HepG2 (cell line): ENCODE data around the gene KAZALD1. TPM values are rescaled to one million over a fixed set of nuclear protein-coding genes. Genes with fewer than 3 reads are reported as not detected.

Source experiments
- FIP1L1 ChIP-seq: fragments of 200-400 bp; formaldehyde crosslinking; IDR thresholded peaks from 2 replicates; pipeline ENCODE4 v1.6.1; 2018; ENCODE audit warnings: low read depth, mild to moderate bottlenecking, low read length, moderate library complexity, borderline replicate concordance; ENCODE audit not compliant: insufficient read depth
- HNF4G ChIP-seq, 2 experiments: sonication (generic) in 1 of 2; formaldehyde crosslinking in 1 of 2; IDR thresholded peaks; 2 replicates each; pipeline versions ENCODE4 v1.4.0 to v1.6.1; 2011 to 2020; ENCODE audit warnings: borderline replicate concordance in 2 of 2, low read depth in 2 of 2, mild to moderate bottlenecking in 2 of 2, low read length in 1 of 2, missing genetic modification reagents in 1 of 2, moderate library complexity in 1 of 2
- HNRNPL ChIP-seq: fragments of 200-400 bp; formaldehyde crosslinking; IDR thresholded peaks from 2 replicates; pipeline ENCODE4 v1.6.1; 2017; ENCODE audit warnings: mild to moderate bottlenecking, low read depth, low read length
- HOXA3 ChIP-seq: sonication (generic); formaldehyde crosslinking; IDR thresholded peaks from 2 replicates; pipeline ENCODE4 v1.5.0; 2020; ENCODE audit warnings: missing genetic modification reagents
- KLF15 ChIP-seq: sonication (generic); formaldehyde crosslinking; IDR thresholded peaks from 2 replicates; pipeline ENCODE4 v1.8.1; 2023; ENCODE audit warnings: borderline replicate concordance, mild to moderate bottlenecking, inconsistent platforms, missing genetic modification reagents, mixed read lengths
- KLF16 ChIP-seq, 2 experiments: sonication (generic) in 1 of 2; formaldehyde crosslinking in 1 of 2; IDR thresholded peaks; 2 replicates each; pipeline versions ENCODE4 v1.6.1 to v1.8.0; 2016 to 2023; ENCODE audit warnings: missing genetic modification reagents in 2 of 2, missing compliant biosample characterization in 1 of 2
- MAZ ChIP-seq, 2 experiments: sonication (generic) in 1 of 2; formaldehyde crosslinking in 1 of 2; IDR thresholded peaks; 2 replicates each; pipeline versions ENCODE4 v1.5.0 to v1.6.1; 2012 to 2020; ENCODE audit warnings: low read depth in 2 of 2, mild to moderate bottlenecking in 2 of 2, borderline replicate concordance in 1 of 2, improper control_type of control experiment in 1 of 2, low read length in 1 of 2, missing genetic modification reagents in 1 of 2, moderate library complexity in 1 of 2
- MIER2 ChIP-seq: IDR thresholded peaks from 2 replicates; pipeline ENCODE4 v1.6.1; 2016; ENCODE audit warnings: missing biosample characterization, missing genetic modification reagents
- NCOA5 ChIP-seq: sonication (generic); formaldehyde crosslinking; IDR thresholded peaks from 2 replicates; pipeline ENCODE4 v1.4.0; 2020; ENCODE audit warnings: missing genetic modification reagents
- NPAS2 ChIP-seq: sonication (generic); formaldehyde crosslinking; IDR thresholded peaks from 2 replicates; pipeline ENCODE4 v1.8.0; 2022; ENCODE audit warnings: mild to moderate bottlenecking, missing genetic modification reagents, borderline replicate concordance
- RFXANK ChIP-seq: IDR thresholded peaks from 2 replicates; pipeline ENCODE4 v1.6.1; 2016
- SP4 ChIP-seq: sonication (generic); formaldehyde crosslinking; IDR thresholded peaks from 2 replicates; pipeline ENCODE4 v1.8.1; 2023; ENCODE audit warnings: mild to moderate bottlenecking, missing genetic modification reagents
- SUZ12 ChIP-seq: fragments of 150-350 bp; IDR thresholded peaks from 2 replicates; pipeline ENCODE4 v1.6.1; 2014; ENCODE audit warnings: low read depth, low read length
- YY1 ChIP-seq: IDR thresholded peaks from 2 replicates; pipeline ENCODE4 v1.6.1; 2011; ENCODE audit warnings: low read length, low read depth, moderate library complexity, mild to moderate bottlenecking; ENCODE audit not compliant: insufficient read depth, insufficient replicate concordance
- ZNF121 ChIP-seq: sonication (generic); formaldehyde crosslinking; IDR thresholded peaks from 2 replicates; pipeline ENCODE4 v1.5.0; 2020; ENCODE audit warnings: mild to moderate bottlenecking, missing genetic modification reagents
- ZNF562 ChIP-seq: sonication (generic); formaldehyde crosslinking; IDR thresholded peaks from 2 replicates; pipeline ENCODE4 v1.8.0; 2022; ENCODE audit warnings: missing genetic modification reagents, borderline replicate concordance
- ZNF598 ChIP-seq: sonication (generic); formaldehyde crosslinking; IDR thresholded peaks from 2 replicates; pipeline ENCODE4 v1.5.1; 2020; ENCODE audit warnings: mild to moderate bottlenecking, missing genetic modification reagents, borderline replicate concordance
- ZNF7 ChIP-seq: IDR thresholded peaks from 2 replicates; pipeline ENCODE4 v1.6.1; 2016; ENCODE audit warnings: missing biosample characterization, missing genetic modification reagents
- ZNF746 ChIP-seq: sonication (generic); formaldehyde crosslinking; IDR thresholded peaks from 2 replicates; pipeline ENCODE4 v1.8.0; 2022; ENCODE audit warnings: mild to moderate bottlenecking, missing genetic modification reagents
- ZSCAN31 ChIP-seq: sonication (generic); formaldehyde crosslinking; IDR thresholded peaks from 2 replicates; pipeline ENCODE4 v1.5.0; 2020; ENCODE audit warnings: low read depth, mild to moderate bottlenecking, missing genetic modification reagents
- polyA plus RNA-seq, 8 experiments: library from polyadenylated mRNA; depleted of rRNA in 3 of 8; stranded (reverse) in 7 of 8; unstranded in 1 of 8; fragments of >200 nt; fragmentation: Illumina TruSeq in 4 of 8; extraction: Trizol in 4 of 8; gene quantifications; 2 replicates each; pipeline versions ENCODE4 v1.2.1 to v1.2.3, GENCODE V29; 2011 to 2016; ENCODE audit warnings: low read depth in 4 of 8, missing spikeins in 1 of 8, mixed read lengths in 1 of 8; ENCODE audit not compliant: insufficient read depth in 1 of 8
- total RNA-seq, 5 experiments: library from RNA; depleted of rRNA; stranded (reverse); fragments of >200 nt; fragmentation: Illumina TruSeq; extraction: Trizol; gene quantifications; 2 replicates each; pipeline ENCODE4 v1.2.3, GENCODE V29; 2016; ENCODE audit warnings: low read depth in 1 of 5
- TF ChIP-seq, protein P1 (sequence below): sonication (generic); formaldehyde crosslinking; IDR thresholded peaks from 2 replicates; pipeline ENCODE4 v1.8.0; 2022; ENCODE audit warnings: mild to moderate bottlenecking, missing genetic modification reagents
- TF ChIP-seq, protein P2 (sequence below): sonication (generic); formaldehyde crosslinking; IDR thresholded peaks from 2 replicates; pipeline ENCODE4 v1.9.0; 2021; ENCODE audit warnings: missing genetic modification reagents, borderline replicate concordance

Gene KAZALD1
- total and polyA plus RNA-seq, 2 of the 13 experiments (the other 11 are each of a cell fraction or from before 2014, with no cell fraction given), result 16.7 to 27.7 TPM

DNA sequence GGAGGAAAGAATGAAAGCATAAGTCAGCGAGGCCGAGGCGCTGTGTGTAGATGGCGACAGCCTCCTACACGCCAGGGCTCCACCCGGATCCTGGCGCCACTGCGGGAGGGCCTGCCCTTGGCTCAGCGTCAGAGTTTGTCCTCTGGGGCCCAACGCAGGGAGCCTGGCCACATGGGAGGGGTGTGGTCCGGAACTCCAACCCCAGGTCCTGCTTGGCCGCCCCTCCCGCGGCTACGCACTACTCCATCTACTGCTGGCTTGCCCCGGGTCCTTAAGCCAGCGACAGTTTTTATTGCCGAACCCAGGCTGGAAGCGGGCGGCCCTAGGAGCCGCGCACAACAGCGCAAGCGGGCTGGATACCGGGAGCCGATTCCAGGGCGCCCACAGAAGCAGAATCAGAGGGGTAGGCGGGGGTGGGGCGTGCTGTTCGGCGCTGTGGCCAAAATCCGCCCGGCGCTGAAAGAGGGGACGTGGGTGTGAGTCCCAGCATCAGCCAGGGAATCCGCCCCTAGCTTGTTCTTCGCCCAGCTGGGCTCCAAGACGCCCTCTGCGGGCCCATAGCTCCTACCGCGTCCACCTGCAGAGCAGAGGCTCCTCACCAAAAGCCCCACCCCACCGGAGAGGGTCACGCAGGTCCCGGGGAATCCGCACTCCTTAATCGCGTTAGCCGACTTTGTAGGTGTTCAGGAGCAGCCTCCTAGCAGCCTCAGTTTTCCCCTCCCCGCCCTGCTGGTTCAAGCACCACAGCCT, 4.5 kb downstream of the KAZALD1 start (continued):
- TF ChIP-seq NCOA5 (CRISPR knock-in tag) (no peak), HNF4G (IDR thresholded peaks at IDR 0.05; ENCODE audit: borderline replicate concordance, low read depth, low read length) (peak; percentile 56; the same call in 1 of the 2 replicates), HNF4G (CRISPR knock-in tag; IDR thresholded peaks at IDR 0.05; ENCODE audit: borderline replicate concordance, low read depth) (peak; percentile 49; the same call in 1 of the 2 replicates), ZNF562 (CRISPR knock-in tag) (no peak), ZNF7 (CRISPR knock-in tag) (0 out of 2 replicates have a peak, but pooled peaks have one; percentile 36), ZNF746 (CRISPR knock-in tag) (peak; percentile 67; the same call in 1 of the 2 replicates), HNRNPL (peak; percentile 63; the same call in 1 of the 2 replicates), ZNF598 (CRISPR knock-in tag) (0 out of 2 replicates have a peak, but pooled peaks have one; percentile 25), KLF15 (peak; percentile 28; the same call in 1 of the 2 replicates), MAZ (IDR thresholded peaks at IDR 0.05; ENCODE audit: borderline replicate concordance, low read depth, low read length) (no peak; the same call in 1 of the 2 replicates), MAZ (CRISPR knock-in tag; IDR thresholded peaks at IDR 0.05; ENCODE audit: low read depth) (peak; percentile 57; the same call in 1 of the 2 replicates), HOXA3 (peak; percentile 72), KLF16 (CRISPR knock-in tag; IDR thresholded peaks at IDR 0.05) (peak in 1 of 2 experiments; percentile 84; a peak in 2 of 4 replicates), NPAS2 (CRISPR knock-in tag) (no peak), RFXANK (CRISPR knock-in tag) (no peak), YY1 (peak; percentile 41), ZSCAN31 (CRISPR knock-in tag) (peak; percentile 75; the same call in 1 of the 2 replicates), SUZ12 (no peak), FIP1L1 (no peak; the same call in 1 of the 2 replicates), ZNF121 (no peak), SP4 (CRISPR knock-in tag) (peak; percentile 59), MIER2 (no peak; the same call in 1 of the 2 replicates)
- TF ChIP-seq, protein P1, sequence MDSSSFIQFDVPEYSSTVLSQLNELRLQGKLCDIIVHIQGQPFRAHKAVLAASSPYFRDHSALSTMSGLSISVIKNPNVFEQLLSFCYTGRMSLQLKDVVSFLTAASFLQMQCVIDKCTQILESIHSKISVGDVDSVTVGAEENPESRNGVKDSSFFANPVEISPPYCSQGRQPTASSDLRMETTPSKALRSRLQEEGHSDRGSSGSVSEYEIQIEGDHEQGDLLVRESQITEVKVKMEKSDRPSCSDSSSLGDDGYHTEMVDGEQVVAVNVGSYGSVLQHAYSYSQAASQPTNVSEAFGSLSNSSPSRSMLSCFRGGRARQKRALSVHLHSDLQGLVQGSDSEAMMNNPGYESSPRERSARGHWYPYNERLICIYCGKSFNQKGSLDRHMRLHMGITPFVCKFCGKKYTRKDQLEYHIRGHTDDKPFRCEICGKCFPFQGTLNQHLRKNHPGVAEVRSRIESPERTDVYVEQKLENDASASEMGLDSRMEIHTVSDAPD, result 0 out of 2 replicates have a peak, but pooled peaks have one; percentile 30
- TF ChIP-seq, protein P2, sequence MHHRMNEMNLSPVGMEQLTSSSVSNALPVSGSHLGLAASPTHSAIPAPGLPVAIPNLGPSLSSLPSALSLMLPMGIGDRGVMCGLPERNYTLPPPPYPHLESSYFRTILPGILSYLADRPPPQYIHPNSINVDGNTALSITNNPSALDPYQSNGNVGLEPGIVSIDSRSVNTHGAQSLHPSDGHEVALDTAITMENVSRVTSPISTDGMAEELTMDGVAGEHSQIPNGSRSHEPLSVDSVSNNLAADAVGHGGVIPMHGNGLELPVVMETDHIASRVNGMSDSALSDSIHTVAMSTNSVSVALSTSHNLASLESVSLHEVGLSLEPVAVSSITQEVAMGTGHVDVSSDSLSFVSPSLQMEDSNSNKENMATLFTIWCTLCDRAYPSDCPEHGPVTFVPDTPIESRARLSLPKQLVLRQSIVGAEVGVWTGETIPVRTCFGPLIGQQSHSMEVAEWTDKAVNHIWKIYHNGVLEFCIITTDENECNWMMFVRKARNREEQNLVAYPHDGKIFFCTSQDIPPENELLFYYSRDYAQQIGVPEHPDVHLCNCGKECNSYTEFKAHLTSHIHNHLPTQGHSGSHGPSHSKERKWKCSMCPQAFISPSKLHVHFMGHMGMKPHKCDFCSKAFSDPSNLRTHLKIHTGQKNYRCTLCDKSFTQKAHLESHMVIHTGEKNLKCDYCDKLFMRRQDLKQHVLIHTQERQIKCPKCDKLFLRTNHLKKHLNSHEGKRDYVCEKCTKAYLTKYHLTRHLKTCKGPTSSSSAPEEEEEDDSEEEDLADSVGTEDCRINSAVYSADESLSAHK (CRISPR knock-in tag), result no peak
